GM10248 (cell line): Measurements from ENCODE around the gene PGAP6.

ENCODE experiments used
- CTCF ChIA-PET: fragments of 300-600 bp; sonication (Branson Sonifier 250); formaldehyde crosslinking; extraction: SDS; loops from one replicate; lab custom pipeline; 2021; ENCODE audit warnings: antibody characterized with exemption; lab: Yijun Ruan, JAX
- POLR2A ChIA-PET: fragments of 350-650 bp; sonication (Branson Sonifier 250); formaldehyde crosslinking; extraction: SDS; loops from one replicate; lab custom pipeline; 2020; ENCODE audit warnings: antibody characterized with exemption; lab: Yijun Ruan, JAX
- DNase-seq: peaks from one replicate; pipeline ENCODE4 v3.0.0; 2012; ENCODE audit errors: extremely low spot score
- CTCF ChIP-seq: IDR thresholded peaks from 2 replicates; pipeline ENCODE4 v1.5.1; 2012; ENCODE audit warnings: mild to moderate bottlenecking, low read depth; ENCODE audit errors: extremely low read depth, missing control alignments, control extremely low read depth

Gene PGAP6

GRCh38 chr16:381789-382717, at the start of gene PGAP6:
PGAP6 (minus strand) TSS chr16:381978; CDS start chr16:381821, 157 bp downstream.
- TF ChIP-seq CTCF, result no peak
- ChIA-PET POLR2A (interaction anchor here (1.0 kb wide), 1 partner anchor 19 kb away, joined by 11 read pairs; the partner anchor contains the start of gene DECR2), CTCF (interaction anchor here (0.8 to 2.1 kb wide), 6 partner anchors 10 to 275 kb away, joined by 3 to 5 read pairs (median 4); partner anchors contain the start of genes HBQ1 and RAB11FIP3)
- DNase-seq, result peak; percentile 94

- DNase-seq, result no peak
- ChIA-PET CTCF (interaction anchor here (0.6 kb wide), 1 partner anchor 11 kb away, joined by 3 read pairs; no protein-coding TSS in a partner anchor), POLR2A (no interaction called here)
- no peak for TF ChIP-seq CTCF
These were observed 49.1 kb upstream of the PGAP6 start for GRCh38 chr16:430904-431303.

GRCh38 chr16:427250-427649, 45.5 kb upstream of the PGAP6 start:
- no peak for DNase-seq
- TF ChIP-seq CTCF, result no peak
- ChIA-PET CTCF (no interaction called here), POLR2A (no interaction called here)

- ChIA-PET CTCF (no interaction called here), POLR2A (interaction anchor here (1.0 kb wide), 1 partner anchor 216 kb away, joined by 3 read pairs; no protein-coding TSS in a partner anchor)
- DNase-seq, result no peak
- no peak for TF ChIP-seq CTCF
These were observed 45.1 kb upstream of the PGAP6 start for GRCh38 chr16:426906-427249.

- POLR2A ChIA-PET, result interaction anchor here (1.0 kb wide), 1 partner anchor 217 kb away, joined by 3 read pairs; no protein-coding TSS in a partner anchor
These were observed 44.5 kb upstream of the PGAP6 start for GRCh38 chr16:426115-426905.

More at GRCh38 chr16:426115-426905, 44.5 kb upstream of the PGAP6 start:
- CTCF ChIA-PET, result interaction anchor here (2.9 kb wide), 1 partner anchor 12 kb away, joined by 12 read pairs; no protein-coding TSS in a partner anchor
- no peak for TF ChIP-seq CTCF
- DNase-seq, result no peak
